ENCODE results near the gene IL17F. TPM values are rescaled to one million over a fixed set of nuclear protein-coding genes. Genes with fewer than 3 reads are reported as not detected.

IL17F gene
- total RNA-seq, 2 experiments from 2014 or later = not detected

DNA sequence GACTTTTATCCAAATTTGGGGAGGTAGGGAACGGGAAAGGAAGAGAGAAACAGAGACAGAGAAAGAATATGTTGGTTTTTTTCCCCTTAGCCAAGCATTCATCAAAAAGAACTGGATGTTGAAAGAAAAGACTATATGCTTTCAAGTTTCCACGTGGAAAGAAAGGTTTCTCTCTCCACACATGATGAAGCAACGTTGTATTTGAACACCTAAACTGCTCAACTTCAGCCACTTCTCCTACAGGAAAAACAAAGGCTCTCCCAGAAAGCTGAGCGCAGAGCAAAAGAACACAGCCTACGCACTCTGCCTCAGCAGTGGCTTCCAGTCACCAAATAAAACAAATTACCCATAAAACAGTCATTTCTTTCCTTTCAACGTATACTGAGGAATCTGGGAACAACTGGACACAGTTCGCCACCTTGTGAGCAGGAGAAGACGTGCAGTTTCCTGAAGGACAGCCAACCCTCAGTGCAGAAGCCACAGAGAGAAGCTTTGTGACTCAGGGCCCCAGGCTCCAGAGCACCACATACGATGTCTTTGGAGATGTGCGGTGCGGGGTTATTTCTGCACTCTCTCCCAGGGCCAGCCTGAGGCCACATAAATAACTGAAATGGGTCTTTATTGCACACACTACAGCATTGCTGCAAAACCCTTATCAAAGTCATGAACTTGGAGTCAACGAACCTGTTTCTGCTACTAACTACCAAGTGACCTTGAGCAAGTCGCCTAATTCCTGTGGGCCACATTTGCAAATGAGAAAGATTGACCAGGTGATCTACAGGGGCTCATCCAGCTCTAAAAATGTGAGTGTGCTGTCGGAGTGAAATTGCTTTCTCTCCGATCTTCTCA is 10.1 kb downstream of the IL17F start:
- no peaks in the 10 kb centered on the region for H3K9me3 Mint-ChIP-seq (ENCODE audit: low read depth)
- H3K4me3 Mint-ChIP-seq = no peak overlapping the region
- H3K36me3 Mint-ChIP-seq = no peaks in the 10 kb centered on the region

DNA sequence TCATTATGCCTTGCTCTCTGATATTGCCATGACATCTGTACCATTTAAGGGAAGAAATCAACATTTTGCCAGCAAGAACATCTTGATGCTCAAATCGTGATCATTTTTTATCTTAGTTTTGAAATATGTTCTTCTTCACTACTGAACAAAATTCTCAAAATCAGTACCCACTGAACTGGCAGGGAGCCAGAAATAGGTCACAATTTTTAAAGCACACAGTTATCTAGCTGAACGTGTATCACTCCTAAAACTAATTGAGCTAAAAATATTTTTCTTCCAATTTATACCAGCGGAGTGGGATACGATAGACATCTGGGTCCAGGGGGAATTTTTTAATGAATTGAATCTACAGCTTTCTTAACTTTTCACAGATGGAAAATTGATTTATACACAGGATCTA is 11.3 kb downstream of the IL17F start:
- Mint-ChIP-seq H3K36me3 (no peaks in the 10 kb centered on the region), H3K27me3 (peaks cover 85% of the 10 kb centered on the region), H3K9me3 (ENCODE audit: low read depth) (no peaks in the 10 kb centered on the region), H3K27ac (no peak overlapping the region), H3K4me3 (no peak overlapping the region), H3K4me1 (peaks cover 25% of the 10 kb centered on the region)
- CTCF ChIA-PET = interaction anchor here (0.7 to 1.4 kb wide), 4 partner anchors 9 to 83 kb away, joined by 3 to 4 read pairs (median 3); no protein-coding TSS in a partner anchor
- no peak for ATAC-seq
- DNase-seq = no peak

More for the DNA sequence above, 10.1 kb downstream of the IL17F start:
- peaks cover 17% of the 10 kb centered on the region for H3K4me1 Mint-ChIP-seq
- ATAC-seq (no peak), DNase-seq (peak; percentile 57)
- no peak overlapping the region for H3K27ac Mint-ChIP-seq
- H3K27me3 Mint-ChIP-seq = peaks cover 83% of the 10 kb centered on the region
- CTCF ChIA-PET = interaction anchor here (0.7 to 1.6 kb wide), 7 partner anchors 8 to 72 kb away, joined by 3 to 5 read pairs (median 4); no protein-coding TSS in a partner anchor

DNA sequence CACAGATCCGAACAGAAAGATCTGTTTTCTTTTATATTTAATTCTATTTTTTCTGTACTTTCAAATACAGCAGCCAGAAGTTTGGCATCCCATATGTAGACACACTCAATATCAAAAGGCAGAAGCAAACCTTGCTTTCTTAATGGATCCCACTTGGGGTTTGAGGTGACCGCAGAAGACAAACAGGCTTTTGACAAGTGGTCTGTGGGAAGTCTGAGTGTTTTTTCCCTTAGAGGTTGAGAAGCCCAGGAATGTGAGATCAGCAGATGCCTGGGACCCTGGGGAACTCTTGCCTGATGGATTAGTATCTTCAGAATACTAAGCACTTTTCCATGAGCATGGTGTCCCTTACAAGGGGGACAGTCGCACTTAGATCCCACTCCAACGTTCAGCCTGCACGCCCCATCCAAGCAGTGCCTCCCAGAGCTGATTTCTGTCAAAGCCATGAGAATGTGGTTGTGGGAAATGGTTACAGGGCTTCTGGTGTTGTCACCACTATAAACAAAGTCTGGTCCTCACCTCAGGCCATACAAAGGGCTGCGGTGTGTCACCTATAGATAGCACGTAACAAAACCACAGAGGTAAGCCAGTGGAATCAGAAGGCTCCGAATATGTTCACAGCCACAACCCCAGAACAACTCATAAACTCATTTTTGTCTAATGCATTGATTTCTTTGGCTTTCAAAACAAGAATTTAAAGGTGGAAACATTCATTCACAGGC is 12.7 kb downstream of the IL17F start:
- peak; percentile 87 for DNase-seq
- CTCF ChIA-PET = interaction anchor here (0.7 to 2.2 kb wide), 5 partner anchors 19 to 68 kb away, joined by 3 to 11 read pairs (median 3); no protein-coding TSS in a partner anchor
- Mint-ChIP-seq H3K36me3 (no peaks in the 10 kb centered on the region), H3K4me1 (peaks cover 37% of the 10 kb centered on the region), H3K27ac (peak overlapping the region; percentile 58), H3K4me3 (no peak overlapping the region), H3K27me3 (peaks cover 82% of the 10 kb centered on the region), H3K9me3 (ENCODE audit: low read depth) (no peaks in the 10 kb centered on the region)
- ATAC-seq = peak; percentile 22

DNA sequence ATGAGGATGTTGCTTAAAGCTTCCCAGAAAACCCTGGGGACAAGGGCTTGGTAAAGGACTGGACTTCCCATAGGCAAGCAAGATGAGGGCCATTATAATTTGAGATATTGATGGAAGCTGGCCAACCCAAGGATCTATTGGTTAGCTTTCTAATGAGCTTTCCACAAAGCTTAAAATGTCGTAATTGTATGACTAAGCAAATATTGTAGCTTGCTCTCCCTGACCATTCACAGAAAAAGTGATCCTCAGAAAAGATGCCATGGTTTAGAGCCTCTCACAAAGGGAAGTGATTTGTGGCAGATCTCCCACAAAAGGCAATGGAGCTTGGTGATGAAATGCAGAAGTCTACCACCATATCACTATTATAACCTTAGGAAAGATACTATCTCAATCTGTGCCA is 13.6 kb downstream of the IL17F start:
- Mint-ChIP-seq H3K4me3 (no peak overlapping the region), H3K9me3 (ENCODE audit: low read depth) (no peaks in the 10 kb centered on the region), H3K4me1 (peaks cover 37% of the 10 kb centered on the region), H3K36me3 (no peaks in the 10 kb centered on the region), H3K27ac (no peak overlapping the region), H3K27me3 (peaks cover 83% of the 10 kb centered on the region)
- CTCF ChIA-PET = interaction anchor here (0.9 to 2.2 kb wide), 5 partner anchors 18 to 167 kb away, joined by 3 to 11 read pairs (median 3); partner anchors contain the start of gene MCM3
- DNase-seq (no peak), ATAC-seq (no peak)

DNA sequence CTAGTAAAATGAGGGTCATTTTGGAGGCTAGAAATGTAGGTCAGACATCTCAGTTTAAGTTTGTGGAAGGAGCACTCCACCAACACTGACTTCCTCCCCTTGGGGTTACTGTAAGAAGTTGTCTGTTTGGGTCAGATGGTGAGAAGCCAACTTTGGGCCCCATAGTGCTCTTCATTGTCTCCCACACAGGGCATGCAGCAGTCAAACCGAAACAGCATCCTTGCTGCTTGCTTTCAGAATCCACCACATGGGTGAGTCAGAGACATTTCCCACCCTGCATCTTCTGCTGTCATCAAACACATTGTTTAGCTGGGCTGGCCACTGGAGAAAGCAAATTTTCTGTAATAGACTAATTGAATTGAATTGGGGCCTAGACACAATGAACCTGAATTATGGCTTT is 16.8 kb downstream of the IL17F start:
- Mint-ChIP-seq H3K4me3 (no peak overlapping the region), H3K9me3 (ENCODE audit: low read depth) (no peaks in the 10 kb centered on the region), H3K36me3 (peaks cover 1% of the 10 kb centered on the region), H3K4me1 (peaks cover 35% of the 10 kb centered on the region), H3K27me3 (peaks cover 86% of the 10 kb centered on the region), H3K27ac (no peak overlapping the region)
- CTCF ChIA-PET = interaction anchor here (1.2 to 1.8 kb wide), 3 partner anchors 15 to 70 kb away, joined by 3 to 6 read pairs (median 4); no protein-coding TSS in a partner anchor
- peak; percentile 91 for DNase-seq
- ATAC-seq = peak; percentile 99

DNA sequence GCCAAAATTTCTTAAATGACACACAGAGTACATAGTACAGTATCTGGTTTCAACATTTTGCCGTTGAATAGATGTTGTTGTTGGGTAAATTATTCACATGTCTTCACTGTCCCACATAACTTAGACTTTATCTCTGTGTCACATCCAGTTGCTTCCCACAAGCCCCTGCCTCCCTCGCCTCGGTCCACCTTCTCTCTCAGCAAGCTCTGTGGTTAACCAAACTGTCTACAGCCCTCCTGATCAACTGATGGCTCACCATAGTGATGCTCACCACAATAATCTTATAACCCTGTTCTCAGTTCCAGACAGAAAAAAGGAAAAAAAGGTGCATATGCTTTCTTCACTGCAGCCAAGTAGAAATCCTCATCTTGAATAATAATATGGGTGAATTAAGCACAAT is 23.0 kb downstream of the IL17F start:
- CTCF ChIA-PET = no interaction called here

DNA sequence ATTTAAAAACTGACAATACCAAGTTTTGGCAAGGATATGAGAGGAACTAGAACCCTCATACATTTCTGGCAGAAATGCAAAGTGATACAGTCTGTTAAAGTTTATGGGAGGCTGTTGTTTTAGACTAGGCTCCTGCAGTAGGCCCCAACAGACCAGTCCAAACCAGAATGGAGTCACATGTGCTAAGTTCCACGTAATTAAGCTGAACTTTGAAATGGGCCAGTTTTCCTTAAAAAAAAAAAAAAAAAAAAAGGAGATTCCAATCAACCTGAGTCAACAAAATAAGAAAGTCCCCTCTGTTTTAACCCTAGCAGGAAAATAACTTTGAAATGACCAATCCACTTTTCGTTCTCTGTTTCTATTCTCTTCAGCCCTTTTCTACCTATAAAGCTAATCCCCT is 26.5 kb downstream of the IL17F start:
- Mint-ChIP-seq H3K36me3 (no peaks in the 10 kb centered on the region), H3K9me3 (ENCODE audit: low read depth) (no peaks in the 10 kb centered on the region), H3K4me3 (no peak overlapping the region), H3K27ac (no peak overlapping the region), H3K27me3 (peaks cover 45% of the 10 kb centered on the region), H3K4me1 (peaks cover 9% of the 10 kb centered on the region)
- CTCF ChIA-PET = no interaction called here
- no peak for DNase-seq
- no peak for ATAC-seq

More for the DNA sequence above, 23.0 kb downstream of the IL17F start:
- ATAC-seq (peak; percentile 53), DNase-seq (peak; percentile 61)
- Mint-ChIP-seq H3K36me3 (peaks cover 1% of the 10 kb centered on the region), H3K4me3 (no peak overlapping the region), H3K4me1 (peaks cover 9% of the 10 kb centered on the region), H3K9me3 (ENCODE audit: low read depth) (no peaks in the 10 kb centered on the region), H3K27me3 (peaks cover 74% of the 10 kb centered on the region), H3K27ac (no peak overlapping the region)

DNA sequence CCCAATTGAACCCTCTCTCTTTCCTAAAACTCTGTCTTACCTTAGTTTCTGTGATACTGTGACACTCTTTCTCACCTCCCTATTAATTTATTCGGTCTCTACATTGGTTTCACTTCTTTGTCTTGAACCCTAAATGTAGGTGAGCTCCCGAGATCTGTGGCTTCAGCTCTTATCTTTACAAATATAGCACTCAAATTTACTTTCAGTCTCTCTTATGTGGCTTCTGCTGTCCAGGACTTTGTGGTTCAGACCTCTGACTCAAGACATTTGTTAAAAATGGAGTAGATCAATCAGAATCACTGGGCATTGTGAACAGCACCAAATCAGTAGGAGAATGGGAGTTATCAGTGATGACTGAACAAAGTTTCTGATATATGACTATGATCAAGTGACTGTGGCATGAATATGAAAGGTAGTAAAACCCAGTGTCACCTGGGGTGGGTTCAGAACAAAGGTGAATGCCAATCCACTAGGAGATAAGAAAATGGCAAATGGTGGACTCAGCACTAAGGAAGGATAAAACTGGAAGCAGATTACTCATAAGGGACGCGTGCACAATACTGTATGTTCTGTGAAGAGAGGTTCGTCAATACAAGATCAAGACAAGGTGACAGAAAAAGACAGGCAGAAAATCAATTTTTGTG is 27.2 kb downstream of the IL17F start:
- H3K4me3 Mint-ChIP-seq = no peak overlapping the region
- no peak for ATAC-seq
- CTCF ChIA-PET = no interaction called here
- peaks cover 46% of the 10 kb centered on the region for H3K27me3 Mint-ChIP-seq
- no peaks in the 10 kb centered on the region for H3K9me3 Mint-ChIP-seq (ENCODE audit: low read depth)
- no peaks in the 10 kb centered on the region for H3K36me3 Mint-ChIP-seq
- DNase-seq = no peak
- no peak overlapping the region for H3K27ac Mint-ChIP-seq
- peaks cover 7% of the 10 kb centered on the region for H3K4me1 Mint-ChIP-seq

DNA sequence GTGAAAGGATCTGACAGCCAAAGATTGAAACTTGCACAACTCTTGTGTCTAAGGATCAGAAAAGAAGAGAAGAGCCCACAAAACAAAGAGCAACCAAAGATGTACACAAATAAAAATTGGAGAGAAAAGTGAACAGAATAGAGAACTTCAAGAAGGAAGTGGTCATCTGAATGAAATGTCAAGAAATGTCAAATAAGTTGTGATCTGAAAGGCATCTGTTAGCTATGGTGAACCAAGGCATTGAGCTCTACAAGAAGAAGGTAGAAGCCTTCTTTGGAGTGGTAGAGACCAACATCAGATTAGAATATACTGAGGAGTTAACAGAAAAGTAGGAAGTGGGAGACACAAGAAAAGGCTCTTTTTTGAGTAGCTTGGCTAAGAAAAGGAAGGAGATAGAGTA is 28.5 kb downstream of the IL17F start:
- CTCF ChIA-PET = no interaction called here
- no peak for DNase-seq
- no peak overlapping the region for H3K4me3 Mint-ChIP-seq
- H3K27me3 Mint-ChIP-seq = peaks cover 48% of the 10 kb centered on the region
- no peak overlapping the region for H3K27ac Mint-ChIP-seq
- no peaks in the 10 kb centered on the region for H3K9me3 Mint-ChIP-seq (ENCODE audit: low read depth)
- ATAC-seq = no peak
- no peaks in the 10 kb centered on the region for H3K4me1 Mint-ChIP-seq
- H3K36me3 Mint-ChIP-seq = peaks cover 1% of the 10 kb centered on the region

DNA sequence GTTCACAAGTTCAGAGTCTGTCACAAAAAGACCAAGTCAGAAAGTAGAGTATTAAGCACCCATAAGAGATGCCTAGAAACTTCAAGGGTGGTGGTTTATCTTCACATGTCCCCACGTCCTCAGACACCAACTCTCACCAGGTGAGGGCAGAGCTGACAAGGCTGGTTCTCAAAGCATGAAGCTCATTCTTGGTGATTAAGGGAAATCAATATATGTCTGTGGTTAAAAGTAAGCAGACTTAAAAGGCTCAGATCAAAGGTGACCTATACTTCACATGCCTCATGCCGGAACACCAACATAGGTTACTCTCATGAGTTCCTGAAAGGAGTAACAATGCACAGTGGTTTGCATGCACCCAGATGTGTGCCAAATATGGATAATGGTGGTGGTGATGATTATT is 31.2 kb downstream of the IL17F start:
- H3K27ac Mint-ChIP-seq = no peak overlapping the region
- no peak for ATAC-seq
- peaks cover 40% of the 10 kb centered on the region for H3K27me3 Mint-ChIP-seq
- no peaks in the 10 kb centered on the region for H3K9me3 Mint-ChIP-seq (ENCODE audit: low read depth)
- H3K36me3 Mint-ChIP-seq = peaks cover 1% of the 10 kb centered on the region
- no peak overlapping the region for H3K4me3 Mint-ChIP-seq
- CTCF ChIA-PET = interaction anchor here (1.1 to 2.3 kb wide), 3 partner anchors 15 to 51 kb away, joined by 3 to 10 read pairs (median 4); no protein-coding TSS in a partner anchor
- no peak for DNase-seq
- peaks cover 5% of the 10 kb centered on the region for H3K4me1 Mint-ChIP-seq

DNA sequence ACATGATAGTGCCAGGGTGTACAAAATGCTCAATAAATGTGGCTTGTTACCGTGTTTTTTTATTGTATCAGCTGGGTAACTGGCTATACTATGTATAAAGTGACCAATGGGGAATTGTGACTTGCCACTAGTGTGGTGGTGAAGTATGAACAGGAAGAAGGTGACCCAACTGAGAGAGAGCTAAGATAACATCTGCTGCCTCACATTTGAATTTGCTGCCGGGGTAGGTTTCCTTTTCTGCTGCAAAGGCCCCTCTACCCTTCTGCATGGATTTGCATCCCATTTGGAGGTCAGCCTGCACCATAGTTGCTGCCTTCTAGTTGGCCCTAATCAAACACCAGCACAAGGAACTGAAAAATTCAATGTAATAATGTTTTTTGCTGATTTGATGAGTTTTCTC is 34.1 kb downstream of the IL17F start:
- no peak for DNase-seq
- Mint-ChIP-seq H3K36me3 (peaks cover 1% of the 10 kb centered on the region), H3K4me3 (no peak overlapping the region), H3K27ac (no peak overlapping the region), H3K27me3 (peaks cover 48% of the 10 kb centered on the region), H3K4me1 (peaks cover 5% of the 10 kb centered on the region), H3K9me3 (ENCODE audit: low read depth) (no peaks in the 10 kb centered on the region)
- CTCF ChIA-PET = interaction anchor here (1.4 kb wide), 1 partner anchor 47 kb away, joined by 4 read pairs; no protein-coding TSS in a partner anchor
- ATAC-seq = no peak

DNA sequence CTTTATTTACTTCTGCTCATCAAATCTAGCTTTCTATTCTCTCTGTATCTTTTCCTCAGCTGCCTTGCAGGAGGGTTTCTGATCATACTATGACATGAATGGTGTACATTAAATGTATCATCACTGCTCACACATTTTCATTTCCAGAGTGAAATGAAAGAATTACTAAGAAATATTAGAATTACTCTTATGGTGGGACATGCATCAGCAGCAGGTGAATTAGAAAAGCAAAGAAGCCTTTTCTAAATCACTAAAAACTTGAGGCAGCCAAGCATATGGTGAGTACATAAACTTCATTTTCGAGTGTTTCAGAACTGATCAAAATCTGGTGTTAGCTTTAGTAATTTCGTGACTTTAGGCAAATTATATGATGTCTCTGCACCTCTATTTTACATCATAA is 34.5 kb downstream of the IL17F start:
- CTCF ChIA-PET = no interaction called here
- Mint-ChIP-seq H3K9me3 (ENCODE audit: low read depth) (no peaks in the 10 kb centered on the region), H3K27ac (no peak overlapping the region), H3K27me3 (peaks cover 49% of the 10 kb centered on the region), H3K4me1 (peaks cover 5% of the 10 kb centered on the region), H3K36me3 (peaks cover 1% of the 10 kb centered on the region), H3K4me3 (no peak overlapping the region)
- DNase-seq = no peak
- ATAC-seq = no peak

DNA sequence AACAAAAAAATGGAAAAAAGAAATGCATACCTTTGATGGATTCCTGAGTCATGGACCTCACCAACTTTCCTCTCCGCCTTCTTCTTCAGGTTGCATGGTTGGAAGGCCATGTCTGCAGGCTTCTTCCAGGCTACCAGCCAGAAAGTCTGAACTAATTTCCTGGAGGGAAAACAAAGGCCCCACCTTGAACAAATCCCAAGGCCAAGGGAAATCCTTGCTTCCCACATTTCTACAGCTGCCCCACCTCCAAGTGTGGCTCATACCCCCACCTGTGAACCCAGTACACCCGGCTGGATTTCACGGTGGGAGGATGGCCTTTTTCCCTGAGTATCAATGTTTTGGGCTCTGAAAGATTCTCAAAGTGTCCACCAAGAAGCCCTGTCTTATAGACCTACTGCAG is 35.7 kb downstream of the IL17F start:
- Mint-ChIP-seq H3K4me1 (peaks cover 5% of the 10 kb centered on the region), H3K27ac (no peak overlapping the region), H3K4me3 (no peak overlapping the region), H3K27me3 (peaks cover 50% of the 10 kb centered on the region), H3K9me3 (ENCODE audit: low read depth) (no peaks in the 10 kb centered on the region), H3K36me3 (peaks cover 1% of the 10 kb centered on the region)
- ATAC-seq = no peak
- CTCF ChIA-PET = no interaction called here
- DNase-seq = no peak

Data from activated CD8-positive, alpha-beta memory T cell treated with anti-CD3 and anti-CD28 coated beads, Interleukin-2, amount 10 ng/mL, durations not matched to agents 7 days and 5 days (primary cell).